Fibroblast of skin of back (primary cell): Measurements from ENCODE around the gene UBE2S.
A peak's percentile ranks its signal among the peaks of the same experiment; 100 is the strongest.

Experiments used
- DNase-seq: peaks from one replicate; pipeline ENCODE4 v3.0.0-alpha.2; 2013

UBE2S gene

DNA sequence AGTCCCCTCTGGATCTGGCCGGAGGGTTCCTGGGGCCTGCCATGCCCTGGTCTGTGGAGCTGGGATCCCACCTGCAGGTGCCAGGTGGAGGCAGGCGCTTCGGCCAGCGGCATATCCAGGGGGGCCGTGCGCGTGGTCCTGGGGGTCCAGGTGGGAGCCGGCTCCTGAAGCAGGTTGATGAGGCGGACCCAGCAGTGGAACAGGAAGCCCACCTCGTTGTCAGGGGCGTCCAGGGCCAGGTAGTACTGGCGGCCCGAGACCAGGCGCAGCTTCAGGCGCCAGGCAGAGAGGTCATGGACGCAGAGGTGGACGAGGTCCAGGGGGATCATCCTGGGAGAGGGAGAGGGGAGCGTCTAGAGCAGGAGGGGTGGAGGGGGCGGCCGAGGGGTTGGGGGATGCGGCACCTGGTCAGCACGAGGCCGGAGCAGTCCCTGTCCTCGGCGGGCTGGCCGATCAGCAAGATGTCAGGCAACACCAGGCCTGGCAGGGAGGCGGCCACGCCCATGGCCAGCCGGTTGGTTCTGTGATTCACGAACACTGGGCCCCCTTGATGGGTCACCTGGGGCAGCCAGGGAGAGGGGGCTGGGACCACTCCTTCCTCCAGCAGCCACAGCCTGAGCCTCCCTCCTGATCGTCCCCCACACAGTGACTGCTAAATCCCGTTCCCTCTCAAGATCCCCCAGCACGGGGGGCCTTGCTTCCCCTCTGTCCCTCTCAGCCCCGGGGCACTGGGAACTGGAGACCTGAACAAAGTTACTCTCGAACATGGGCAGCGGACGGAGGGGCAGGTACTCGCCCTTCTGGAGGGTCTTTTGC is 45.2 kb downstream of the UBE2S start:
- DNase-seq, result no peak

DNA sequence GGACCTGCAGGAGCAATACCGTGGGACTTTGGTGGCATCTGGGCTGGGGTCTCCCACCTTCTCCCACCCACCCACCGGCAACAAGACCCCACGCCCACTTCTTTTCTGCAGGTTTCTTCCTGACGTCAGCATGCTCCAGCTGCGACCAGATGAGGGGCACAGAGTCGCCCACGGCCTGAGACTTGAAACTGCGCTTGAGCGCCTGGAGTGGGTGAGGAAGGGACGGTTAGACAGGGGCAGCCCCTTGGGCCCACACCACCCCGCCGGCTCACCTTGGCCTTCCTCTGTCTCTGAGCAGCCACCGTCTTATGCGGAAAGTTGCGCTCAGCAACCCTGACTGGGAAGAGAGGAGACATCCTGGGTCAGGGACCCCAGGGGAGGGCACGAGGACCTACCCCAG is 46.7 kb downstream of the UBE2S start:
- DNase-seq, result no peak

DNA sequence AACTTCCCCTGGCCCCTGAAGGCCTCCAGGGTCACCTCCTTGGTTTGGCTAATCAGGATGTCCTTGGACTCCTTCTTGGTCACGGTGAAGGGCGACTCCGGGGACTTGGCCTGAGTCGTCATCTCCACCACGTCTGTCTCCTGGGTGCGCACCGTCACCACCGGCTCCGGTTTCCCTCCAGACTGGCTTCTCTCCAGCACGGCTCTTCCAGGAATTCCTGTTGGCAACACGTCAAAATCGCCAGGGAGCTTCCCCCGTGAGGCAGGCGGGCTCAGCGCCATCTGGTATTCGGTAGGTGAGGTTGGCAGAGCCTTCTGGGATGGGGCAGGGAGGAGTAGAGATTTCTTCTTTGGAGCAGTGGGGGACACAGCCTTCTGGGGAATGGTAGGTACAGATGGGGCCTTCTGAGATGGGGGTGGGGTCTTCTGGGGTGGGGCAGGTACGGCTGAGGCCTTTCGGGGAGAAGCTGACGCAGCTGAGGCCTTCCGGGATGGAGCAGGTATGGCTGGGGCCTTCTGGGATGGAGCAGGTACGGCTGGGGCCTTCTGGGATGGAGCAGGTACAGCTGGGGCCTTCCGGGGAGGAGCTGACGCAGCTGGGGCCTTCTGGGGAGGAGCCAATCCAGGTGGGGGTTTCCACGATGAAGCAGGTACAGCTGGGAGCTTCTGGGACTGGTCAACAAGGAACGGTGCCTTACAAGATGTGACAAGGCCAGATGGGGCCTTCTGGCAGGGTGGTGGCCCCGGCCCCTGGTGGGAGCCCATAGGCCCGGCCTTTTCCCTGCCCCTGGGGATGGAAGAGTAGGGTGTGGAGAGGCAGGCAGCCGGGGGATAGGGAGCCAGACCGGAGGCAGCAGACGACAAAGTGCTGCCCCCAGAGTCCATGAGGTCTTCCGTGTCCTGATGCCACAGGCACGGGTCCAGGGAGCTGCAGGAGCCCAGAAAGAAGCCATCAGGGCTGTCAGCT is 48.4 kb downstream of the UBE2S start:
- no peak for DNase-seq

DNA sequence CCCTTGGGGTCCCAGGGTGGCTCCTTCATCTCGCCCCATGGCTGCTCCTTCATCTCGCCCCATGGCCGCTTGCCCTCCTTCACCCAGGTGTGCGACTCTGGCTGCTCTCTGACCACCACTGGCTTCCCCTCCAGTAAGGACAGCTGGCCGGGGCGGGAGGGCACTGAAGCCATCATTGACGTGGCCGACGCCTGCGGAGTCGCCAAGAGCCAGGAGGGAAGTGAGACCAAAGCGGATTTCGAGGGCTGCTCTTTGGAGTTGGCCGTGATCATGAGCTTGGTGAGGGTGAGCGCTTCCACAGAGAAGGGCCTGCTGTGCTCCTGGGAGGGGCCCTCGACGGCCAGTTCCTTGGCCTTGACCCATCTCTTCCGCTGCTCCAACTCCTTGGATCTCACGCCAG is 49.1 kb downstream of the UBE2S start:
- no peak for DNase-seq

DNA sequence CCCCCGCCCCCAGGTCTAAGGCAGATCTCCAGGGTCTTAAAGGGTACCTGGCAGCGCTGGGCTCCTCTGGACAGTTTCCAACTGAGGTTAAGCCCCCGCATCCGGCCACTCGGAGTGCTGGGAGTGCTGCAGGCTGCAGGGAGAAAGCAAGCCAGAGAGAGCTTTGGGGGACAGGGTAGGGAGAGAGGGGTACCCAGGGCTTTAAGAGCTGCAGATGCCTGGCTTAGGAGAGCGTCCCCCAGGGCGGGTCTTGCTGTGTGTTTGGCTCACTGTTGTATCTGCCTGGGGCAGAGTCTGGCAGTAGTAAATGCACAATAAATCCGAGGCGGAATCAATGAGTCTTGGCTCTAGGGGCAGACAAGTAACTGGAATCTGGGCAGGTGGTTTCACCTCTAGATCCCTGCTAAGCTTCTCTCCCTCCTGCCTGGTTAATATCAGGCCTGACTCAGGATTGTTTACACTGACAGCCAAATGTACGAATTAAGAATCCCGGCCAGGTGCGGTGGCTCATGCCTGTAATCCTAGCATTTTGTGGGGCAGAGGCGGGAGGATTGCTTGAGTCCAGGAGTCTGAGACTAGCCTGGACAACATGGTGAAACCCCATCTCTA is 52.3 kb downstream of the UBE2S start:
- DNase-seq, result no peak

DNA sequence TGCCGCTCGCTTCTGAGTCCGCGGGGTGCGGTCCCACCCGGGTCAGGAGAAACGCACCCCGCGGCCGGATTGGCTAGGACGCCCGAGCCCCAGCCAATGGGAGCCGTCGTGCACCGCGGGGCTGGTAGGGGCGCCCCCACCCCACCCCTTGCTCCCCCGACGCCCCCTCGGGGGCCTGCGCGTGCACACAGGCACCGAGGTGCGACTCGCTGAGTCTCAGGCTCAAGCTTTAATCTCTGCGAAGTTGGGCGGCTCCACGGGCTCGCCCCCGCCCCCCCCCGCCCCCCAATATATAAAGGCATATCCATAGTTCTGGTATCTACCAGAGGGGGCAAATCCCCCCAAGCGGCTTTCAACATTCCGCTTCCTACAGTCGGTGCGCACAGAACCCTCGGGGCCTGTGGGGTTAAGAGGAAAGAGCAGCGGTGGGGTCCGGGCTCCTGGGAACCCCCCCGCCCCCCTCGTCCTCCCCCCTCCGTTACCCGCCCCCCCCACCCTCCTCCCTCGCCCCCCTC is 52.8 kb downstream of the UBE2S start, which contains the start of gene COX6B2:
Gene COX6B2 (minus strand): TSS at position 22 of the 515 bp plus-strand sequence. CDS start 198 bp downstream, outside the sequence.
- DNase-seq, result no peak

DNA sequence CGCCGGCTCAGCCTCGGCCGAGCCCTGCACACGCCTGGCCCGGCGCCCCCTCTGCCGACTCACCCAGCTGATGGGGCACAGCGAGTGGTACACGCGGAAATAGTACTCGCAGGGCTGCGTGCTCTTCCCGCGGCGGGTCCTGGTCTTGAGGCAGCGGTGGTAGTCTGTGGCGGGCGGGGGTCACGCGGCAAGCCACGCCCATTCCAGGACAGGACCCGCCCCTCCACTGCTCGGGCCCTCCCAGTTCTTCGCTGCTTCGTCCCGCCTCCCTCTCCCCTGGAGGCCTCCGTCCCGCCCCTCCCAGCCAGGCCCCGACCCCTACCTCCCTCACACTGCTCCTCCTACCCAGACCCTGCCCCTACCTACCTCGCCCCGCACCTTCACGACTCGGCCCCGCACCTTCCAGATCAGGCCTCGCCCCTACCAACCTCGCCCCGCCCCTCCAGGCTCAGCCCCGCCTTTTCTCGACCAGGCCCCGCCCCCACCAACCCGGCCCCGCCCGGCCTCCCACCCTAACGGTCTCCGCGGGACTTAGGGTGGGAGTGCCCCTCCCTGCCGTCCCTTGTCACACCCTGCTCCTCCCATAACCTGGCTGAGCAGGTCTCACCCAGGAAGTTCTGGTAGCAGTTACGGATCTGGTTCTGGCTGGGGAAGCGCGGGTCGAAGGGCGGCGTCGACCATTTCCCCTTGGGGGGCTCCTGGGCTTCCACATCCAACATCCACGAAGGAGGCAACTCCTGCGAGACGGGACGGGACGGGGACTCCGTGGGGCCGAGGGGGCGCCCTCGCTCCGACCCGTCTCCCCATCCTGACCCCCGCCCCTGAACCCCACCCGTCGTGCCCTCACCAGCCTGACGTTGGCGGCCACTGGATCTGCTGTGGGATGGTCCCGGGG is 53.5 kb downstream of the UBE2S start:
- peak; percentile 48 for DNase-seq

DNA sequence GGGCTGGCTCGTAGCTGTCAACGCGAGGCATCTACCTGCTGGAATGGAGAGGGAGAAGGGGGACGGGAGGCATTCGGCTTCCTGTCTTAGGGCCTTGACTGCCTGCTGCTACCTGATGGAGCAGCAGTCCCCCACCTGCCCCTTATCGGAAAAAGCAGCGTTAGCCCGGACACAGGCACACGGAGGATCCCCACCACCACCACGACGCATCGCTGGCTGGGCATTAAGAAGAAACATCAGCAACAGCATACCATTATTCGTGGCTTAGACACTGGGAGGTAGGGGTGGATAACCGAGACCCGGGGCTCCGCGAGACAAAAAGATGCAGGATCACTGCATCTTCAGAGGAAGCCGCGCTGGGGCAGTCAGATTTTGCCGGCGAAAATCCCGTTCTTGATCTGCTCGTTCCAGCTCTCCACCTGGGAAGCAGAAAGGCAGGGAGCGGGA is 54.2 kb downstream of the UBE2S start:
- no peak for DNase-seq

DNA sequence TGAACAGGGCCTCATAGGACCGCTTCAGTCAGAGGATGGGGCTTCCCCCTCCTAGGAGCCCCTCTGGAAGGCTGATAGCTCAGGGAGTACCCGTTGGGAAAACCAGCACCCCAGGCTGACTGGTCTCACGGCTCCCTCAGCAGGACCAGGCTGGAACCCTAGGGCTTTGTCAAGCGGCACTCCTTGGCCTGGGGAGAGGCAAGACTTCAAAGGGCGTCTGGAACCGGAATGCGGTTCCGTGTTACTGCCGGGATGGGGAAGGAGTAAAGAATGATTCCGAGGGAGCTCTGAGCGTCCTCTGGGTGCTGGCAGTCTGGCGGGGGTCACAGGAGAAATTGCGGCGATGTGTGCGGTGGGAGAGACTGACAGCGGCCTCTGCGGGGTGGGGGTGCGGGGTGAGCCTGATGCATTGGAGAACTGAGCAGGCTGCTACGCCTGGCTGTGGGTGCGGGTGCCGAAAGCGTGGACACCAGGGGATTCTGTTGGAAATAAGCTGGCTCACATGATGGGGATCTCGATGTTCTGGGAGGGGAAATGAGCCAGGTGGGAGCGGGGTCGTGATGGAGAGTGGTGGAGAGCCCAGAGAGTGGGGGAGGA is 54.9 kb downstream of the UBE2S start:
- DNase-seq, result no peak

DNA sequence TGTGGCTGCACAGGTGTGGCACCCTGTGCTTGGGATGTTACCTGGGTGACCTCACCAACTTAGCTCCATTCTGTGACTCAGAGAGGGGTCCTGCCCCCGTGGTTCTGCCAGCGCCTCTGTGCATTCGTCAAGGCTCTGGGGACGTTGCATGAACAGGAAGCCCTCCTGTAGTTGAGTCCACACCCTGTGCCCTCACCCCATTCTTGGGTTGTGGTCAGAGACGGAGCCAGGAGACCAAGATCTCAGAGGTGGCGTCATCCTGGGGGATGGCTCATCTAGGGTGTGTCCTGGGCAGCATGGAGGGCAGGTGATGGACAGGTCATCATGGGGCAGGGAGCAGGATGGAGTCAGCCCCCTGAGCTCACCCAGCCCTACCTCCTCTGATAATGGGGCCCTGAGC is 55.5 kb downstream of the UBE2S start:
- no peak for DNase-seq

DNA sequence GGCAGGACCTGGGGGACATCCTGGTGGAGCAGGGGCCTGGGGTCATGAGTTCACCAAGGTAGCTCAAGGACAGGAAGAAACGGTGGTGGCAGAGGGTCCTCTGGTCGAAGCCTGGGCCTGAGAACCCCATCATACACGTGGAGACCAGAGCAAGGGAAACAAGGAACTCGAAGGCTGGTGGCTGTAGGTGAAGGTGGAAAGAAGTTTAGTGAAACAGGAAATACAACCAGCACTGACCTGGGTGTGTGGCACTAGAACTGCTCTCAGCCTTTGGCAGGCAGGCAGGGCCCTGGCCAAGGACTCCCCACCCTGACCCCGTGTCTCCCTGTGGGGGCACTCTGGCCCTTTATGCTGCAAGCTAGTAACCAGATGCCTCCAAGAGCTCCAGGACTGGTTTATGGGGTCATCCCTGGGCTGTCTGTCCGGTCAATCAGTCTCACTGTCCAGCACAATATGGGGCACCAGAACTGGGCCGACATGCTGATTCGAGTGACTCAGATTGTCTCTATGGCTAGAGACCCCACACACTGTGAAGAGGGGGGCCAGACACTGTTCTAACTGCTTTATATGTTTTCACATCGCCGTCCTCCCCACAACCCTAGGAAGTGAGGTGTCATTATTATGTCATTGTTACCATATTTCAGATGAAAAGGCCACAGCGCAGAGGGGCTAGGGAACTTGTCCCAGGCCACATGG is 56.8 kb downstream of the UBE2S start:
- no peak for DNase-seq
